ENCODE data around the gene PDIK1L.

DNA sequence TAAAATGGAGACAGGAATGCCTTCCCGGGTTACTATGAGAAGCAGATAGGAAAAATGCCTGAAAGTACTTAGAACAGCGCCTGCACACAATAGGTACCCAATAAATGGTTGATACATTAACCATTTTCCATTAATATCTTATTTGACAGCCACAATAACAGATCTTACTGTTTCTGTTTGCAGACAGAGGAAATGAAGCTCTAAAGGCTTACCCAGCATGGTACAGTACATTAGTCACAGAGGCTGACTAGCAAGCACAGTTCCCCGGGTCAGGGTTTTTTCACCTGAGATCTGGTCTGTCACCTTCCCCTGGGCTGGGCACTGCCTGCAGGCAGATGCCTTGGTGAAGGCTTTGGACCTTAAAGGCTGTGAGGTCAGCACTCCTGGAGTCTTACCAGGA lies 47.1 kb upstream of the PDIK1L start:
- TF ChIP-seq, protein P1, sequence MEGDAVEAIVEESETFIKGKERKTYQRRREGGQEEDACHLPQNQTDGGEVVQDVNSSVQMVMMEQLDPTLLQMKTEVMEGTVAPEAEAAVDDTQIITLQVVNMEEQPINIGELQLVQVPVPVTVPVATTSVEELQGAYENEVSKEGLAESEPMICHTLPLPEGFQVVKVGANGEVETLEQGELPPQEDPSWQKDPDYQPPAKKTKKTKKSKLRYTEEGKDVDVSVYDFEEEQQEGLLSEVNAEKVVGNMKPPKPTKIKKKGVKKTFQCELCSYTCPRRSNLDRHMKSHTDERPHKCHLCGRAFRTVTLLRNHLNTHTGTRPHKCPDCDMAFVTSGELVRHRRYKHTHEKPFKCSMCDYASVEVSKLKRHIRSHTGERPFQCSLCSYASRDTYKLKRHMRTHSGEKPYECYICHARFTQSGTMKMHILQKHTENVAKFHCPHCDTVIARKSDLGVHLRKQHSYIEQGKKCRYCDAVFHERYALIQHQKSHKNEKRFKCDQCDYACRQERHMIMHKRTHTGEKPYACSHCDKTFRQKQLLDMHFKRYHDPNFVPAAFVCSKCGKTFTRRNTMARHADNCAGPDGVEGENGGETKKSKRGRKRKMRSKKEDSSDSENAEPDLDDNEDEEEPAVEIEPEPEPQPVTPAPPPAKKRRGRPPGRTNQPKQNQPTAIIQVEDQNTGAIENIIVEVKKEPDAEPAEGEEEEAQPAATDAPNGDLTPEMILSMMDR (IDR thresholded peaks at IDR 0.05): no peak
- TF ChIP-seq POLR2A (IDR thresholded peaks at IDR 0.05): no peak
